ACC112 (cell line): Measurements from ENCODE around the gene TMSB10.
"Not testable (repeated sequence)": the region's sequence is repeated elsewhere in the genome, so short reads cannot be mapped to it uniquely, and the experiment has no call there.

ENCODE experiments used
- H2AFZ ChIP-seq: fragments of 200-600 bp; sonication (generic); one replicate; pipeline ENCODE4 v1.6.0; 2017; ENCODE audit warnings: antibody characterized with exemption, low read length; ENCODE audit not compliant: unreplicated experiment
- H3K27ac ChIP-seq: fragments of 200-600 bp; sonication (generic); 2 replicates; pipeline ENCODE4 v1.5.1; 2014; ENCODE audit warnings: low read depth, mild to moderate bottlenecking, antibody characterized with exemption, low read length, moderate library complexity
- H3K27me3 ChIP-seq: fragments of 200-600 bp; sonication (generic); 2 replicates; pipeline ENCODE4 v1.6.1; 2014; ENCODE audit warnings: mild to moderate bottlenecking, antibody characterized with exemption, low read length, moderate library complexity, mixed read lengths; ENCODE audit not compliant: insufficient read depth
- H3K36me3 ChIP-seq: fragments of 200-600 bp; sonication (generic); 2 replicates; pipeline ENCODE4 v1.6.1; 2016; ENCODE audit warnings: mild to moderate bottlenecking, antibody characterized with exemption, low read length, moderate library complexity, mixed read lengths; ENCODE audit not compliant: insufficient read depth
- H3K4me1 ChIP-seq: fragments of 200-600 bp; sonication (generic); one replicate; pipeline ENCODE4 v1.6.1; 2016; ENCODE audit warnings: low read length, mixed read lengths; ENCODE audit not compliant: insufficient read depth, unreplicated experiment, control insufficient read depth
- H3K4me3 ChIP-seq: fragments of 200-600 bp; sonication (generic); 2 replicates; pipeline ENCODE4 v1.5.1; 2014; ENCODE audit warnings: mild to moderate bottlenecking, low read depth, low read length
- H3K79me2 ChIP-seq: fragments of 200-600 bp; sonication (generic); one replicate; pipeline ENCODE4 v1.6.0; 2016; ENCODE audit warnings: low read length; ENCODE audit not compliant: control insufficient read depth, unreplicated experiment, insufficient read depth

Gene TMSB10

GRCh38 chr2:84940088-84940470, 34.6 kb downstream of the TMSB10 start:
- Histone ChIP-seq H3K4me3 (peak overlapping the region; percentile 37; the same call in 1 of the 2 replicates), H3K79me2 (no peaks in the 10 kb centered on the region), H3K4me1 (peaks cover 28% of the 10 kb centered on the region), H2AFZ (peak overlapping the region; percentile 29), H3K36me3 (no peaks in the 10 kb centered on the region), H3K27ac (peak overlapping the region; percentile 43; the same call in 1 of the 2 replicates), H3K27me3 (no peaks in the 10 kb centered on the region)

- Histone ChIP-seq H3K27me3 (no peaks in the 10 kb centered on the region), H3K4me3 (no peak overlapping the region), H3K36me3 (no peaks in the 10 kb centered on the region), H2AFZ (no peak overlapping the region), H3K27ac (no peak overlapping the region), H3K79me2 (no peaks in the 10 kb centered on the region), H3K4me1 (peaks cover 36% of the 10 kb centered on the region)
Observed at GRCh38 chr2:84940831-84941412, 35.5 kb downstream of the TMSB10 start.

GRCh38 chr2:84942166-84942565, 36.7 kb downstream of the TMSB10 start:
- H3K4me3 ChIP-seq: no peak overlapping the region
- no peak overlapping the region for H3K27ac ChIP-seq
- no peaks in the 10 kb centered on the region for H3K79me2 ChIP-seq
- H2AFZ ChIP-seq: no peak overlapping the region
- H3K27me3 ChIP-seq: no peaks in the 10 kb centered on the region
- H3K4me1 ChIP-seq: peaks cover 44% of the 10 kb centered on the region
- no peaks in the 10 kb centered on the region for H3K36me3 ChIP-seq

DNA sequence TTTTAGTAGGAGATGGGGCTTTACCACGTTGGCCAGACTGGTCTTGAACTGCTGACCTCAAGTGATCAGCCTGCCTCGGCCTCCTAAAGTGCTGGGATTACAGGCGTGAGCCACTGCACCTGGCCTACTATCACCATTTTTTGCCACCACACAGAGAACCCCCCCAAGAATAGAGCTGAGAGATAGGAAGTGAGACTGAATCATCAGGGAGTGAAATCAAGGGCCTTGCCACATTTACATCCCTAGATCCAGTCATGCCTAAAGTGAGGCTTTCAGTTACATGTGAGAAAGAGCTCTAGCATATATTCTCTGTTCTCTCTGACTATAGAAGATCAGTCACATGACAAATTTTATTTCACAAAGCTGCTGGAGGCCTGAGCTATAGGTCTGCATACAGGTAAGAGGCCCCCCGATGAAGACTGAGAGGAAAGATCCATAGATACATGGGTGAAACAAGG, 37.5 kb downstream of the TMSB10 start:
- H3K36me3 ChIP-seq: no peaks in the 10 kb centered on the region
- peak overlapping the region; percentile 49 for H3K27ac ChIP-seq
- H3K27me3 ChIP-seq: no peaks in the 10 kb centered on the region
- no peak overlapping the region for H2AFZ ChIP-seq
- H3K4me1 ChIP-seq: peaks cover 44% of the 10 kb centered on the region
- H3K79me2 ChIP-seq: no peaks in the 10 kb centered on the region
- H3K4me3 ChIP-seq: no peak overlapping the region

GRCh38 chr2:84944295-84944909, 38.9 kb downstream of the TMSB10 start:
- H3K27me3 ChIP-seq: no peaks in the 10 kb centered on the region
- no peak overlapping the region for H2AFZ ChIP-seq
- no peaks in the 10 kb centered on the region for H3K36me3 ChIP-seq
- H3K4me1 ChIP-seq: peaks cover 34% of the 10 kb centered on the region
- no peaks in the 10 kb centered on the region for H3K79me2 ChIP-seq
- no peak overlapping the region for H3K4me3 ChIP-seq
- H3K27ac ChIP-seq: no peak overlapping the region

GRCh38 chr2:84945838-84946203, 40.4 kb downstream of the TMSB10 start:
- H2AFZ ChIP-seq, H3K79me2 ChIP-seq, H3K4me3 ChIP-seq, H3K27me3 ChIP-seq, H3K36me3 ChIP-seq: not testable (repeated sequence)
- H3K27ac ChIP-seq: peak overlapping the region; percentile 95
- peaks cover 26% of the 10 kb centered on the region for H3K4me1 ChIP-seq

DNA sequence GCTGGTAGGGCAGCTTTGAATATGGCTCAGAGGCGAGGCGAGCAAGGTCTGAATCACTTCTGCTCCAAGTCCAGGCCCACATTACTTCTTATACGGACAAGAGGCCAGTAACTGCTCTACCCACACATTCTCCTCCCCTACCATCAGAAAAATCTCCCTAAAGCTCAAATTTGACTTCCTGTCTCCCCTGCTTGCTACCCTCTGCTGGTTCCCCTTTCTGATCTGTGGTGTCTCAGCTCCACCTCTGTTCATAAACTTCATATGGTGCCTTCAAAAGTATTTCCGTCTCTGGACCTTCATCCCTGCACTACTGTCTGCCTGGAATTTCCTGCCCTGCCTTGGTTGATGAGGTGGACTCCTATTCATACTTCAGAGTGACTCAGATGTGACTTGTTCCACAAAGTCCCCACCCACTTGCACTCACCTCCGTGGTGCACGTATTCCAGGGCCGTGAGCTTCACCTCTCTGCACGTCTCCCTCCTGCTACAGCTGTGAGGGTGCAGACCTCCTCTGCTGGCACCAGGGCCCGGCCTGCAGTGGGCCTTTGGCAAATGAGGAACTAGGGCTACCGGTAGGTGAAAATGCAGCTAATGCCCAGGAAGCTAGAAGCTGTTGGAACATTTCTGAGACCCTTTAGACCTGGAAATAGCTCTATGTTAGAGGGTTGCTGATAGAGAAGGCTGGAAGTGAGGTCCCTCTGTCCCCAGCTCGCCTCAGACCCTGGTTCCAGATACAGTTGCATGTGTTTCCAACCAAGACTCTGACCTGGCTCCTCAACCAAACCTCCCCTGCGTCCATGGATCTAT, 41.0 kb downstream of the TMSB10 start:
- Histone ChIP-seq H3K79me2 (no peaks in the 10 kb centered on the region), H2AFZ (peak overlapping the region; percentile 72)

DNA sequence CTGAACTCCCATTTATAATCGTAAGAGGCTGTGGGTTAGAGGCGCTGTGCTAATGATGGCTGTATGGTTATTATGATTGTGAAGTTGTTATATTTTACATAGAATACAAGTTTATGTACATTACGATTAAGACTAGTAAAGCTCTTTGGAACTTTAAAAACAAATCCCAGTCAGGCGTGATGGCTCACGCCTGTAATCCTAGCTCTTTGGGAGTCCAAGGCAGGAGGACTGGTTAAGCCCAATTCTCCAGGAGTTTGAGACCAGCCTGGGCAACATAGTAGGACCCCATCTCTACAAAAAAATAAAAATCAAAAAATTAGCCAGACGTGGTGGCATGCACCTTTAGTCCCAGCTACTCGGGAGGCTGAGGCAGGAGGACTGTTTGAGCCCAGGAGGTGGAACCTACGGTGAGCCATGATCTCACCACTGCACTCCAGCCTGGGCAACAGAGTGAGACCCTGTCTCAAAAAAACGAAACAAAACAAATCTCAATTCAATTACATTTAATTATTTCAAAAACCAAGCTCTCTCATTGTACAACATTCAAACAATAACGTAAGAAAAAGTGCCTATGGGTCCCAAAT, 41.6 kb downstream of the TMSB10 start:
- peak overlapping the region; percentile 95 for H3K27ac ChIP-seq
- no peaks in the 10 kb centered on the region for H3K36me3 ChIP-seq
- peak overlapping the region; percentile 72 for H2AFZ ChIP-seq
- no peak overlapping the region for H3K4me3 ChIP-seq
- H3K27me3 ChIP-seq: no peaks in the 10 kb centered on the region
- H3K4me1 ChIP-seq: peaks cover 26% of the 10 kb centered on the region
- H3K79me2 ChIP-seq: no peaks in the 10 kb centered on the region

More for the DNA sequence above, 41.0 kb downstream of the TMSB10 start:
- no peaks in the 10 kb centered on the region for H3K36me3 ChIP-seq
- peaks cover 26% of the 10 kb centered on the region for H3K4me1 ChIP-seq
- no peaks in the 10 kb centered on the region for H3K27me3 ChIP-seq
- 0 out of 2 replicates have a peak overlapping the region, but pooled peaks have one; percentile 42 for H3K4me3 ChIP-seq
- H3K27ac ChIP-seq: peak overlapping the region; percentile 95

GRCh38 chr2:84953535-84953934, 48.1 kb downstream of the TMSB10 start:
- H2AFZ ChIP-seq: no peak overlapping the region
- H3K4me3 ChIP-seq: no peak overlapping the region
- H3K4me1 ChIP-seq: peaks cover 11% of the 10 kb centered on the region
- H3K79me2 ChIP-seq: no peaks in the 10 kb centered on the region
- H3K27ac ChIP-seq: no peak overlapping the region
- no peaks in the 10 kb centered on the region for H3K27me3 ChIP-seq
- no peaks in the 10 kb centered on the region for H3K36me3 ChIP-seq

- no peak overlapping the region for H3K4me3 ChIP-seq
- peaks cover 19% of the 10 kb centered on the region for H3K4me1 ChIP-seq
- H2AFZ ChIP-seq: no peak overlapping the region
- no peak overlapping the region for H3K27ac ChIP-seq
- H3K79me2 ChIP-seq: no peaks in the 10 kb centered on the region
- H3K27me3 ChIP-seq: no peaks in the 10 kb centered on the region
- H3K36me3 ChIP-seq: no peaks in the 10 kb centered on the region
Observed at GRCh38 chr2:84954329-84954728, 48.9 kb downstream of the TMSB10 start.
